Muscle of arm (tissue), 12 donors: ENCODE results near the gene GRIN3B. TPM values are rescaled to one million over a fixed set of nuclear protein-coding genes. Genes with fewer than 3 reads are reported as not detected.

Source experiments
- DNase-seq: peaks from one replicate; pipeline ENCODE4 v3.0.0-alpha.2; 2013
- polyA plus RNA-seq, 12 donors: library from polyadenylated mRNA; unstranded; fragments of 120-200 nt; gene quantifications; one replicate each; pipeline ENCODE4 v1.2.1, GENCODE V29; 2013; ENCODE audit not compliant: insufficient read length in 12 of 12

The GRIN3B gene
- polyA plus RNA-seq, 12 donors, result 0.05 to 0.25 (median 0.14) TPM; not detected in 2

DNA sequence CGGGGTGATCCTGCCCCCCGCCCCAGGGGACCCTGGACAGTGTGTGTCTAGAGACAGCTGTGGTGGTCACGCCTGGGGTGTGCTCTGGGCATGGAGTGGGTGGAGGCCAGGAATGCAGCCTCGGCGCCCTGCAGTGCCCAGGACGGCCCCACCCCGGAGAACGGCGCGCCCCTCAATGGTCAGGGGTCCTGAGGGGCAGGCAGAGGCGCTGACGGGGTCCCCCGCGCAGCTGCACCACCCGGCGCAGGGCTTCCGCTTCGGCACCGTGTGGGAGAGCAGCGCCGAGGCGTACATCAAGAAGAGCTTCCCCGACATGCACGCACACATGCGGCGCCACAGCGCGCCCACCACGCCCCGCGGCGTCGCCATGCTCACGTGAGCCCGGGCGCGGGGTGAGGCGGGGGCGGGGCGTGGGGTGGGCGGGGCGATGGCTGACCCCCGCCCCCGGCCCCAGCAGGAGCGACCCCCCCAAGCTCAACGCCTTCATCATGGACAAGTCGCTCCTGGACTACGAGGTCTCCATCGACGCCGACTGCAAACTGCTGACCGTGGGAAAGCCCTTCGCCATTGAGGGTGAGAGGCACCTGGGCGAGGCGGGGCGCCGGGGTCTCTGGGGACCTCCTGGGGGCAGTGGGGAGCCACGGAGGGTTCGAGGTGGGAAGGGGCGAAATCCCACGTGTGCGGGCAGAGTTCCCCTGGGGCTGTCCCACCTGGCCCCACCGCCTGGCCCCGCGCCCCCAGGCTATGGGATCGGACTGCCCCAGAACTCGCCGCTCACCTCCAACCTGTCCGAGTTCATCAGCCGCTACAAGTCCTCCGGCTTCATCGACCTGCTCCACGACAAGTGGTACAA, 7.4 kb downstream of the GRIN3B start:
- DNase-seq, result no peak

- DNase-seq, result no peak
Observed at GRCh38 chr19:1008268-1009040, 8.2 kb downstream of the GRIN3B start.

GRCh38 chr19:1009041-1009980, 9.1 kb downstream of the GRIN3B start:
- DNase-seq, result no peak

- DNase-seq, result no peak
Observed at GRCh38 chr19:1009981-1010538, 9.8 kb downstream of the GRIN3B start.

DNA sequence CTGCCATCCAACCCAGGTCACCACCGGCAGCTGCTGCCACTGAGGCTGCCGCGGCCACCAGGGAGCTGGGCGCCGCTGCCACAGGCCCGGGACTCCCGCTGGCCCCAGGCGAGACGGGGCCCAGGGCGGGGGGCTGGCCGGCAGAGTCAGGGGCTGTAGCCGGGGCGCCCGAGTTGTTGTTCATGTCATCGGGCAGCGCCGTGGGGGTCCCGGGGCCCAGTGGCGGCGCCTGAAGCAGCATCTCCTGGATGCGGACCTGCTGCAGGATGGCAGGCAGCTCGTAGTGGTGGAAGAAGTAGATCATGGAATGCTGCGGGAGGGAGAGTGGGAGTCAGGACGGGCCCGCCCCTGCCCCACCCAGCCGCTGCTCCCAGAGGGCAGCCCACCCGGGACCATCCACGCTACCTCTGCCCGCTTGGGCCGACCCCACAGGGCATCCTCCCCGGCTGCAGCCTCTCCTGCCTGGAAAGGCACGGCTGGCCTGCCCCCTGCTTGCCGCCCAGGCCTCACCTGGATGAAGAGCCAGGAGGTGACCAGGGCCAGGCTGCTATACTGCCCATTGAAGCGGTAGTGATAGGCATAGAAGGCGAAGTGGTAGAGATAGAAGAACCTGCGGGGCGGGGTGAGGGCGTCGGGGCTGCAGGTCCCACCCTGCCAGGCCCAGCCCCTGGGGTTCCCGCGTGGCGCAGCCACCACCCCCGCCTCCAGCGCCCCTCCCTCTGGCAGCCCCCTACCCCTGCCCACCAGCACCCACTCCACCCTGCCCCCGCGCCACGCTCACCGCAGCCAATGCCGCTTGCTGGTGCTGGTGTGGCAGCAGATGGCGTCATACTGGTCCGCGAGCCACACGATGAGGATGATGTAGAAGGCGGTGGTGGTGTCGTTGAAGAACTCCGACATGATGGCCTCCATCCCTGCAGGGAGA, 10.6 kb downstream of the GRIN3B start:
- no peak for DNase-seq

GRCh38 chr19:1011831-1012333, 11.7 kb downstream of the GRIN3B start:
- no peak for DNase-seq

DNA sequence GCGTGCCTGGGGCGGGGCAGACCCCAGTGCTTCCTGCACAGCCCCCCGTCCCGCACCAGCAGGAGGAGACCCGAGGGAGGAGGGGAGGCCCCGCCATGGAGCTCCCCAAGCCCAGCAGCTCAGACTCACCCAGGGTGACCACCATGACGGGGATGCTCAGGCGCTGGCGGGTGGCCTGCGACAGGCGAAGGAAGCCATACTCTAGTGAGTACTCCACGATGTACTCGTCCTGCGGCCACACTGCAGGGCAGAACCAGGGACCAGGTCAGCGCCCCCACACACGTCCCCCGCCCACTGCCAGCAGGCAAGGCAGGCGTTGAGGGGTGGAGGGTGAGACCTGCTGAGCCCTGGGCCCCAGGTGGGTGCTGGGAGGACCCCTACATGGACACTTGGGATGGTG, 12.1 kb downstream of the GRIN3B start:
- no peak for DNase-seq

GRCh38 chr19:1013218-1013617, 13.0 kb downstream of the GRIN3B start:
- no peak for DNase-seq

GRCh38 chr19:1014161-1015060, 14.2 kb downstream of the GRIN3B start:
- DNase-seq, result no peak

DNA sequence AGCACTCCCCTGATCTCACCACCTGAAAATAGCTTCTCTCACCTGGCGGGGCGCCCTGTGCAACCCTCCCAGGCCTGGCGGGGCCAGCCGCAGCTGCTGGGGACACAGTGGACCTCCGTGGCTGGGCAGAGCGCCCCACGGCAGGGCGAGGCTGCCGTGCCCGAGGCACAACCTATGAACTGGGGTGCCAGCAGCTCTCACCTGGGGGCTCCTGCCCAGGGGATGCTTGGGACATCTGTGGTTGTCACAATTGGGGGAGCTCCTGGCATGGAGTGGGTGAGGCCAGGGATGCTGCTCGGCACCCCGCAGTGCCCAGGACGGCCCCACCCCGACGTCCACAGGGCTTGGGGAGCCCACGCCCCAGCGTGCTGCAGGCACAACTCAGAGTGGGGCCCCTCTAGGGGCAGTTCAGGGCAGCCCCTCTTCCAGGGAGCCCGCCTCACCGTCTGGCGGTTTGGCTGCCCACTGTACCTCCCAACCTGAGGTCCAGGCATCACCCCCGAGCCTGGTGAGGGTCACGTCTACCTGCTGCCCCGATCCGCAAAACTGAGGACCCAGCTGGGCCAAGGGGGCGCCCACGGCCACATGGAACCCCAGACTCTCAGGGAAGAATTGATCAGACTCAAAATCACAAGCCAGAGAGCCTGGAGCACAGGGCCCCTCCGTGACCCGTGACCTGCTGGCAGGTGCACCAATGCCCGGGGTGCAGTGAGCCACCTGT, 15.0 kb downstream of the GRIN3B start:
- DNase-seq, result no peak

DNA sequence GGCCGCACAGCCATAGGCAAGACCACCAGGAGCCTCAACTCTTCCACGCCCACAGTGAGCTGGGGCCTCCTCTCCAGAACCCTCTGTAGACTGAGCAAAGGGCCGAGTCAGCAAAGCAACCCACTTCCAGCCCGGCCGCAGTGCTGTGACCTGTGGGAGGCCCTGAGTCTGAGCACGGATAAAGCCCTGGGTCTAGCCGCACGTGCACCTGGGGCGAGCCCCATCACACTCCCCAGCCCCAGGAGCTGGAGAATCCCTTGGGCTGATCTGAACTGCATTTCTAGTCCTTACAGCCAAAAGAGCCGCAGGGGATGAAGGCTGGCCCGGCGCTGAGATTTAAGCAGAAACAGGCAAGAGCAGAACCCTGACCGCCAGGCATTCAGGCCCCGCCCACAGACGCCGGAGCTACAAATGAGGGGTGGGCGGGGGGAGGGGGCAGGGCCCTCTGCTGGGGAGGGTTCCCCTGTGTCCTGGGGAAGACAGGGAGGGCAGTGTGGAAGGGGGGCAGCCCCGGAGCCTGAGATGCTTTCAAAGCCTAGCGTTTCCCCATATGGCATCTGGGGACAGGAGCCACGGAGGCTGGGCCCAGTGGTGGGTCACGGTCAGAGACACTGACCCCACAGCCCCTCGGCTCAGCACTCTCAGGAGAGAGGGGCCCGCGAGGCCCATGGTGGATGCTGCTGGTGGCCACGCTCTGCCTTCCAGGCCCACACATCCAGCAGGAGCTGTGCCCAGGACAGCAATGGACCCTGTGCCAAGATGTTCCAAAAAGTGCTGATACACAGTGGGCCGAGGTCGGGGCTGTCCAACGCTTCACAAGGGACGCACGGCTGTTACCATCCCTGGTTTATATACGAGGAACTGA, 15.8 kb downstream of the GRIN3B start:
- no peak for DNase-seq

GRCh38 chr19:1016647-1017114, 16.5 kb downstream of the GRIN3B start:
- DNase-seq, result no peak

DNA sequence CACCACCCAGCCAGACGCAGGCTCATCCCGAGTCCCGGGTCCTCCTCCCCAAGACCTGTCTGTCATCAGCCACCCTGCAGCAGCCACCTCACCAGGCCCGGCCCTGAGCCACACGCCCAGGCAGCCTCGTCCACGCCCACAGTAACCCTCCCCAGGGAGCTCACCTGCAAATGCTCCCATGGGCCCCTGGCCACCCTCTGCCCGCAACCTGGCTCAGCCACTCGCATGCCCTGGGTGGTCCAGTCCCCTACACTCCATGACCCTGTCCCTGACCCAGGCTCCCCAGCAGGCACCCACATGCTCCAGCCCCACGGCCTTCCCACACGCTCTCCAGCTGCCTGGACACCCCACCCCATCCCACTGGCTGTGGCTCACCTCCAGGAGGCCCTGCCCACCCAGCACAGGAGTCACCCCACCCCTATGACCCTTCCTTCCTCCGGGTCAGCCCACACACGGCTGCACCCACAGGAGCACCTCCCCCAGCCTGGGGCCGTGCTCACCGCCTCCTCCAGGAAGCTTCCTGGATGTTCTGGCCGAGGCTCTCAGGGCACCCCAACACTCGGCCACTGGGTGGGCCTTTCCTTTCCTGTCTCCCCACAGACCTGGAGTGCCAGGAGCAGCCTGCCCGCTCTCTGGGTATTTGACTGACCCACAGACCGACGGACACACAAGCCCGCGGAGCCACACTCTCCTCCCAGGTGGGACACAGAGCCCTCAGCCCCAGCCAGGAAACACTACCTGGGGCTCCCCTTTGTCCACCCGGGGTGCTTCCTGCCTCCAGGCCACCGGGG, 17.1 kb downstream of the GRIN3B start:
- DNase-seq, result no peak

DNA sequence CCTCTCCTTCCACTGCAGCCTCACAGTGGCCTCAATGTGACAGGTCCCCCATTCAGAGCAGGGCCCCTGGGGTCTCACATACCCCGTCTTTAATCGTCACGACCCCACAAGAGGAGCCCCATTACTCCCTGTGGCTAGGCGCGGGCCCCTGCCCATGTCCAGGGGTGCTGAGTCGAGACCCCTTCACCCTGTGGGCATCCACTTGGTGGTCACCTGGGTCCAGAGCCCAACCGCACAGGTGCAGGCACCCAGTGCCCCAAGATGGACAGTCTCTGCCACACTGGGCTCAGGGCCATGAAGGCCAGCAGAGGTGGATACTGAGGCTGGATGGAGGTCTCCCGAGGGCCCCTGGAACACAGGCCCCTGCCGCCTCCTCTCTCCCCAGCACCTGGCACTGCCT, 17.7 kb downstream of the GRIN3B start:
- DNase-seq, result no peak

DNA sequence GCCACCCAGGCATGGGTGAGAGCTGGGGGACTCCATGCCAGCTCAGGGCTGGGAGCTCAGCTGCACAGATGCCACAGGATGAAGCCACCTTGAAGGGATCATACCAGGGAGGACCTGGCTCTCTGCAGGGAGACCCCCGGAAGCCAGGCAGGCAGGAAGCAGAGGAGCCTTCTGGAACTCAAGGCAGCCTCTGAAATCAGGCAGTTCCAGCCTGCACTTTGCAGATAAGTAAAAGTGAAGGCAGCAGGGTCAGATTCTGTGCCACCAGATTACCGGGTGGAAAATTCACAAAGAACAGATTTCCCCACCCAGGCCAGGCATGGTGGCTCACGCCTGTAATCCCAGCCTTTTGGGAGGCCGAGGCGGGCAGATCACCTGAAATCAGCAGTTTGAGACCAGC, 18.2 kb downstream of the GRIN3B start:
- DNase-seq, result no peak

GRCh38 chr19:1018932-1019615, 18.9 kb downstream of the GRIN3B start:
- DNase-seq, result no peak
